GM19035 (cell line): ENCODE measurements around the gene ENPP6.
"Not testable (repeated sequence)": the region's sequence is repeated elsewhere in the genome, so short reads cannot be mapped to it uniquely, and the experiment has no call there.

ENCODE experiments used
- ATAC-seq: cut with Tn5 transposase; IDR thresholded peaks from one replicate; pipeline ENCODE4 v1.9.1; 2021; ENCODE audit not compliant: unreplicated experiment

ENPP6 gene

GRCh38 chr4:184237612-184238011 is 19.9 kb upstream of the ENPP6 start:
- no peak for ATAC-seq

- no peak for ATAC-seq
These were observed 17.9 kb upstream of the ENPP6 start for GRCh38 chr4:184235526-184235925.

GRCh38 chr4:184234155-184234554 is 16.5 kb upstream of the ENPP6 start:
- ATAC-seq: no peak

- no peak for ATAC-seq
These were observed 15.3 kb upstream of the ENPP6 start for GRCh38 chr4:184232975-184233374.

- ATAC-seq: no peak
These were observed 14.5 kb upstream of the ENPP6 start for GRCh38 chr4:184232202-184232601.

- no peak for ATAC-seq
These were observed 13.9 kb upstream of the ENPP6 start for GRCh38 chr4:184231573-184231972.

- ATAC-seq: no peak
These were observed 10.5 kb upstream of the ENPP6 start for GRCh38 chr4:184228056-184228705.

- no peak for ATAC-seq
These were observed 1.2 kb downstream of the ENPP6 start for GRCh38 chr4:184216515-184216914.

GRCh38 chr4:184215709-184216328 is 1.9 kb downstream of the ENPP6 start:
- ATAC-seq: no peak

GRCh38 chr4:184214931-184215330 is 2.7 kb downstream of the ENPP6 start:
- no peak for ATAC-seq

- ATAC-seq: not testable (repeated sequence)
These were observed 9.7 kb downstream of the ENPP6 start for GRCh38 chr4:184207734-184208607.

- no peak for ATAC-seq
These were observed 12.4 kb downstream of the ENPP6 start for GRCh38 chr4:184205243-184205642.

GRCh38 chr4:184203300-184203699 is 14.4 kb downstream of the ENPP6 start:
- ATAC-seq: no peak

- no peak for ATAC-seq
These were observed 16.5 kb downstream of the ENPP6 start for GRCh38 chr4:184201179-184201578.

- ATAC-seq: no peak
These were observed 17.4 kb downstream of the ENPP6 start for GRCh38 chr4:184200296-184200695.

GRCh38 chr4:184199780-184200179 is 17.9 kb downstream of the ENPP6 start:
- ATAC-seq: no peak

GRCh38 chr4:184198190-184198589 is 19.5 kb downstream of the ENPP6 start:
- ATAC-seq: no peak

- no peak for ATAC-seq
These were observed 20.1 kb downstream of the ENPP6 start for GRCh38 chr4:184197536-184198082.

- no peak for ATAC-seq
These were observed 20.8 kb downstream of the ENPP6 start for GRCh38 chr4:184196730-184197385.

GRCh38 chr4:184193556-184194525 is 23.8 kb downstream of the ENPP6 start:
- ATAC-seq: no peak
